ENCODE results near the gene DNM1.

DNA sequence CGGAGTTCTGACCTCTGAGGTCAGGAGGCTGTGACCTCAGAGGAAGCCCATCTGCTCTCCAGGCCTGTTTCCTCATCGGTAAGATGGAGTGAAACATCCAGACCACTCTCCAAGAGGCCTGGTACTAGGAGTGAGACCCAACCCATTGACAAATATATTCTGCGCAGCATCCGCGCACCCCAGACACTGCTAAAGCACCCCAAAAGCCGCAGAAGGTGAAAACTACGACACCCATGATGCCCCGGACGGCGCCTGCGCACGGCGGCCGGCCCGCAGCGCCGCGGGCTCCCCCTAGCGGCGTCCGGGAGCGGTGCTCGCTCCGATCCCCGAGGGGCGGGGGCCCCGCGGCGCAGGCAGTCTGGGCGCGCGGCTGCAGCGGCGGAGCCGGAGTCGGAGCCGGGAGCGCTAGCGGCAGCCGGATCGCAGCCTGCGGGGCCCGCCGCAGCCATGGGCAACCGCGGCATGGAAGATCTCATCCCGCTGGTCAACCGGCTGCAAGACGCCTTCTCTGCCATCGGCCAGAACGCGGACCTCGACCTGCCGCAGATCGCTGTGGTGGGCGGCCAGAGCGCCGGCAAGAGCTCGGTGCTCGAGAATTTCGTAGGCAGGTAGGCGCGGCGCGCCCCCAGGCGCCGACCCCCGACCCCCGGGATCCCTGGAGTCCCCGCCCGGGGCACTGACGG, at the start of gene DNM1:
- no peak for TF ChIP-seq EP300 (IDR thresholded peaks at IDR 0.05)
- TF ChIP-seq POLR2AphosphoS5 (IDR thresholded peaks at IDR 0.05): no peak
- TF ChIP-seq POLR2A (IDR thresholded peaks at IDR 0.05): no peak
- peak; percentile 96 to 98 for TF ChIP-seq CTCF (IDR thresholded peaks at IDR 0.05)
